GM10266 (cell line): ENCODE data around the gene PKD2.

ENCODE experiments used
- DNase-seq: peaks from one replicate; pipeline ENCODE4 v3.0.0; 2012; ENCODE audit errors: extremely low spot score
- CTCF ChIP-seq: IDR thresholded peaks from 2 replicates; pipeline ENCODE4 v1.5.1; 2012; ENCODE audit warnings: mild to moderate bottlenecking, low read depth; ENCODE audit not compliant: control insufficient read depth, insufficient read depth; ENCODE audit errors: missing control alignments

Gene PKD2

GRCh38 chr4:87970121-87970520 is 37.3 kb upstream of the PKD2 start:
- no peak for TF ChIP-seq CTCF
- DNase-seq, result no peak

- TF ChIP-seq CTCF, result no peak
- DNase-seq, result no peak
Observed at GRCh38 chr4:87971866-87972265, 35.6 kb upstream of the PKD2 start.

- peak; percentile 43 for DNase-seq
- TF ChIP-seq CTCF, result peak; percentile 69
Observed at GRCh38 chr4:87973283-87974169, 33.9 kb upstream of the PKD2 start.

GRCh38 chr4:87974856-87975462 is 32.5 kb upstream of the PKD2 start:
- no peak for DNase-seq
- TF ChIP-seq CTCF, result no peak

- peak; percentile 3 for TF ChIP-seq CTCF
- DNase-seq, result peak; percentile 12
Observed at GRCh38 chr4:87975466-87975865, 32.0 kb upstream of the PKD2 start, which contains the start of gene SPP1. SPP1 (plus strand) TSS chr4:87975714; CDS start chr4:87976896, 1,182 bp downstream.

- no peak for TF ChIP-seq CTCF
- DNase-seq, result no peak
Observed at GRCh38 chr4:87977521-87978278, 29.7 kb upstream of the PKD2 start.
